NCI-H2171 (cell line): ENCODE data around the gene EYS.
"Not testable (repeated sequence)": the region's sequence is repeated elsewhere in the genome, so short reads cannot be mapped to it uniquely, and the experiment has no call there.

Source experiments
- DNase-seq: peaks from one replicate; lab custom pipeline; 2025; lab: John Stamatoyannopoulos, UW

Gene EYS

DNA sequence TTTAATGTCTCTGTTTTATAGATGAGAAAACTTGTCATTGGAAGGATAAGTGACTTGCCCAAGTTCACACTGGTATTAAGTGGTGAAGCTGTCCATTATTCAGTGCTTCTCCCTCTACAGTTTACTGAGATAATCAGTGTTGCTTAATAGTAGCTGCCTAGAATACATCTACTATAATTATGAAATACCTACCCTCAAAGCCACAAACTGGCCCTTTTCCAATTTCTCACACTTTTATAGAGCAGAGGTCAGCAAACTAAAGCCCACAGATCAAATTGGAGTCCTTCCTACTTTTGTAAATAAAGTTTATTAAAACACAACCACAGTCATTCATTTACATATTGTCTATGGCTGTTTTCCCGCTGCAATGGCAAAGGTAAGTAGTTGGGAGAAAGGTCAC lies 73.5 kb downstream of the EYS start:
- no peak for DNase-seq

GRCh38 chr6:65631711-65632110 lies 75.3 kb downstream of the EYS start:
- no peak for DNase-seq

DNA sequence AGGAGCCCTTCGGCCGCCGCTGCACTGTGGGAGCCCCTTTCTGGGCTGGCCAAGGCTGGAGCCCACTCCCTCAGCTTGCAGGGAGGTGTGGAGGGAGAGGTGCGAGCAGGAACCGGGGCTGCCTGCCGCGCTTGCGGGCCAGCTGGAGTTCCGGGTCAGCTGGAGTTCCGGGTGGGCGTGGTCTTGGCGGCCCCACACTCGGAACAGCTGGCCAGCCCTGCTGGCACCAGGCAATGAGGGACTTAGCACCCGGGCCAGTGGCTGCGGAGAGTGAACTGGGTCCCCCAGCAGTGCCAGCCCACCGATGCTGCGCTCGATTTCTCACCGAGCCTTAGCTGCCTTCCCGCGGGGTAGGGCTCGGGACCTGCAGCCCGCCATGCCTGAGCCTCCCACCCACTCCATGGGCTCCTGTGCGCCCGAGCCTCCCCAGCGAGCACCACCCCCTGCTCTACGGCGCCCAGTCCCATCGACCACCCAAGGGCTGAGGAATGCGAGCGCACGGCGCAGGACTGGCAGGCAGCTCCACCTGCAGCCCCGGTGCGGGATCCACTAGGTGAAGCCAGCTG lies 79.5 kb downstream of the EYS start:
- DNase-seq, result not testable (repeated sequence)

DNA sequence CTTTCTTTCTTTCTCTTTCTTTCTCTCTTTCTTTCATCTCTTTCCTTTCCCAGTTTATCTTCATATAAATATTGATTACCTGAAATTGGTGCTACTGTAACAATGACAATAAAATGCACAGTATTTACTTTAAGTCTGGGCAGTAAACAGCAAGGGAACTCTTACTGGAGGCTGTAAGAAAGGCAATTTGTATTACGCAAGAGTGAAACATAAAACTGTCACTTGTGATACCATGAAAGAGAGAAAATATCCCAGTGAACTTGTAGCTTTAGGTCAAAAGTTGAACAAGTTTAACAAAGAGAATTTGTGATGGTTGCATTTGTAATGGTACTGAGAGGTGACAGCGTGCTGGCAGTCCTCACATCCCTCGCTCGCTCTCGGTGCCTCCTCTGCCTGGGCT lies 80.0 kb downstream of the EYS start:
- DNase-seq, result no peak

GRCh38 chr6:65623566-65623965 lies 83.5 kb downstream of the EYS start:
- no peak for DNase-seq

- DNase-seq, result no peak
Measured at GRCh38 chr6:65610746-65611145, 96.3 kb downstream of the EYS start.

GRCh38 chr6:65595540-65595939 lies 111.5 kb downstream of the EYS start:
- DNase-seq, result no peak

GRCh38 chr6:65570340-65570739 lies 136.7 kb downstream of the EYS start:
- no peak for DNase-seq

GRCh38 chr6:65569505-65569904 lies 137.5 kb downstream of the EYS start:
- DNase-seq, result no peak

GRCh38 chr6:65569056-65569455 lies 138.0 kb downstream of the EYS start:
- not testable (repeated sequence) for DNase-seq

DNA sequence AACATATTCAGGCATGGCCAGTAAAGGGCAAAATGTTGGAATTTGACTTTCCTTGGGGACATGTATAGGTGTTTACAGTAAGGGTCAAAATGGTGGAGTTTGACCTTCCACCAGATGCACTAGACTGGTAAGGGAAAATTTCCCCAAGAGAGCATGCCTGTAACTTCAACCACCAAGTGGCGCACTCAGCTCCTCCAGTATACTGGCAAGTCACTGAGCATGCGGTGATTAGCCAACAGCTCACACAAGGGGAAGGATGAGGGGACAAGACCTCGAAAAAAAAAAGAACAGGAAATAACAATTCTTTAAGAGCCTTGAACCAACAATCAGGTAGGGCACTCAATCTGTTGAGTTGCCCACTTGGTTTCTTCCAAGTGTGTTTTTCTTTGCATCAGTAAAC lies 140.9 kb downstream of the EYS start:
- DNase-seq, result no peak

GRCh38 chr6:65558071-65558470 lies 149.0 kb downstream of the EYS start:
- no peak for DNase-seq

GRCh38 chr6:65557224-65557623 lies 149.8 kb downstream of the EYS start:
- DNase-seq, result peak; percentile 13

GRCh38 chr6:65546894-65547293 lies 160.1 kb downstream of the EYS start:
- DNase-seq, result no peak

DNA sequence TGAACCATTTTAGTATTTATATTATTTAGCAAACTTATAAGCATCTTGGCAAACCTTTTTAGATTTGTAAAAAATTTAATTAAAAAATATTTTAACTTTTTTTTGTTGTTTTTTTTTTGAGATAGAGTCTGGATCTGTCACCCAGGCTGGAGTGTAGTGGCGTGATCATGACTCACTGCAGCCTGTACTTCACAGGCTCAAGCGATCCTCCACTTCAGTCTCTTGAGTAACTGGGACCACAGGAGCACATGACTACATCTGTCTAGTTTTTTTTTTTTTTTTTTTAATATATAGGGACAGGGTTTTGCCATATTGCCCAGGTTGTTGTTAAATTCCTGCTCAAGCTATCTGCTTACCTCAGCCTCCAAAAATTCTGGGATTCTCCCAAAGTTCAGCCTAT lies 161.1 kb downstream of the EYS start:
- DNase-seq, result no peak

- no peak for DNase-seq
Measured at GRCh38 chr6:65538644-65539043, 168.4 kb downstream of the EYS start.

DNA sequence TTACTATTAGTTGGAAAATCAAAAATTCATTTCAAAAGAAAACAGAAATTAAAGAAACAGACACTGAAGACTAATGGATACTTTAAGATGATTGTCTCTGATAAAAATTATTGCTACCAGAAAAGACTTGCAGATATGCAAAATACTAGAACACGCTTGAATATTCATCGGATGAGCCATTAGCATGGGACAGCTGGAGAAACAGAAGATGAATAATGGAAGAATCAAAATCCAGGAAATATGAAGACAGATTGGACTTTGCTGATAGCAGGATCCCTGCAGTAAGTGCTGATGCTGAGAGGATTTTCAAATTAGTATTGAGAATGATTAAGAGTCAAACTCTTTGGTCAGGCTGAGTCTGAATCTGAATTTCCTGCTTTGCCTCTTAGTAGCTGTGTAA lies 169.4 kb downstream of the EYS start:
- no peak for DNase-seq

- DNase-seq, result peak; percentile 44
Measured at GRCh38 chr6:65531533-65531932, 175.5 kb downstream of the EYS start.

GRCh38 chr6:65524232-65524631 lies 182.8 kb downstream of the EYS start:
- DNase-seq, result no peak

- no peak for DNase-seq
Measured at GRCh38 chr6:65505736-65506135, 201.3 kb downstream of the EYS start.

- no peak for DNase-seq
Measured at GRCh38 chr6:65501045-65501444, 206.0 kb downstream of the EYS start.

DNA sequence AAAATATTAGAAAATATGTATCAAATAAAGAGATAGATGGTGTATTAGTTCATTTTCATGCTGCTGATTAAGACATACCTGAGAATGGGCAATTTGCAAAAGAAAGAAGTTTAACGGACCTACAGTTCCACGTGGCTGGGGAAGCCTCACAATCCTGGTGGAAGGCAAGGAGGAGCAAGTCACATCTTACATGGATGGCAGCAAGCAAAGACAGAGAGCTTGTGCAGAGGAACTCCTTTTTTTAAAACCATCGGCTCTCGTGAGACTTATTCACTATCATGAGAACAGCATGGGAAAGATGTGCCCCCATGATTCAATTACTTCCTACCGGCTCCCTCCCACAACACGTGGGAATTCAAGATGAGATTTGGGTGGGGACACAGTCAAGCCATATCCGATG lies 223.4 kb downstream of the EYS start:
- DNase-seq, result not testable (repeated sequence)

DNA sequence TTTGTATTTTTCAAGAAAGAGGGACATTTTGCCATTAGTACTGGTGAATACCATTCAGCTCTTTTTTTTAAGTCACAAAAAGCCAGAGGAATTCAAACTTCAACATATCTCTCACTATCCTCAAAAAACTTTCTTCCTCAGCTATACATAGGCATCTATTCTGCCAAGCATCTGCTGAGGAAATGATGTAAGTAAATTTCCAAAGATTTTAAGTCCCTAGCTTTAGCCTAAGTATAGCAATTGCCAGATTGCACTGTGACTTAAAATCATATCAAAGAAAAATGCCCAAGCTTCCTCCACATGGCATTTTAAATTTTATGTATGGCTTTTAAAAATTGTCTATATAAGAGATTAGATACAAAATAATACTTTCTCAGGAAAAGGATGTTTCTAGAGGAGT lies 237.4 kb downstream of the EYS start:
- DNase-seq, result no peak

DNA sequence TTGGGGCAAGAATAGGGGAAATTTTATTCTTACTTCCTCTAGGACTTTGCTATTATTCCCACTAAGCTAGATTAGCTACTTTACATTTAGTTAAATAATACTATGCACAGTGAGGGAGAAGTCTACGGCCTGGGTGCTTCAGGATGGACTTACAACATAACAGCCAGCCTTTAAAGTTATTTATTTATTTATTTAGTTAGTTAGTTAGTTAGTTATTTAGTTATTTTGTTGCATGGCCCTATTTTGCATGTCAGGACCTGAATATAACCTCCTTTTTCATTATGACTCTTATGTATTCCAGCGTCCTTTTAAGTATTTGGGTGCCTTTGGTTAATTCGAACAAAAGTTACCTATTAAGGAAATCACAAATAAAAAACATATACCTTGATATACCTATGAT lies 238.7 kb downstream of the EYS start:
- DNase-seq, result no peak

- no peak for DNase-seq
Measured at GRCh38 chr6:65461121-65461520, 245.9 kb downstream of the EYS start.
